ENCODE measurements around the gene ZDHHC18.
"Not testable (repeated sequence)": the region's sequence is repeated elsewhere in the genome, so short reads cannot be mapped to it uniquely, and the experiment has no call there.

ZDHHC18 gene

DNA sequence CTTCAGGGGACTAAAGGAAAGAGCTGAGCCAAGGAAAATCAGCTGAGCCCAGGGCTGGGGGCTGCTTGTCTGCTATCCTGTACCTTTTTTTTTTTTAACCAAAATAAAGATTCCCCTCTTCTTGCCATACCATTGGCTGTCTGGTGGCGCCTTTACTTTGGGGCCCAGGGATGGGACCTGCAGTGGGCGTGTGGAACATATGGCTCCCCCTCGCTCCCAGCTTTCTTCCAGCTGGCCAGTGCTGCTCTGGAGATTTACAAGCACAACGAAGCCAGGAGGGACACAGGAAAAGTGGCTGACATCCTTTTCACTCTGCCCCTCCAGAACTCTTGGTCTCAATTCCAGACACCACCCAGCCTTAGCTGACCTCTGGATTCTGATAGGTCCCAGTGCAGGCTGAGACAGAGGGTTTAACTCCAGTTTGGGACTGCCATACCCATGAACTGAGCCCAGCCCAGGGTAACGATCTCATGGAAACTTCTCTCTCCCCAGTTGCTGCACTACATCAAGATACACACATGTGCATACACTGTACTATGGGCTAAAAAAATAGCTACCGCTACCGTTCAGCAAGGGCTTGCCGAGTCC, 31.1 kb downstream of the ZDHHC18 start:
- no peak for DNase-seq (ENCODE audit: low read depth in 2 of 2, low spot score in 1 of 2)

DNA sequence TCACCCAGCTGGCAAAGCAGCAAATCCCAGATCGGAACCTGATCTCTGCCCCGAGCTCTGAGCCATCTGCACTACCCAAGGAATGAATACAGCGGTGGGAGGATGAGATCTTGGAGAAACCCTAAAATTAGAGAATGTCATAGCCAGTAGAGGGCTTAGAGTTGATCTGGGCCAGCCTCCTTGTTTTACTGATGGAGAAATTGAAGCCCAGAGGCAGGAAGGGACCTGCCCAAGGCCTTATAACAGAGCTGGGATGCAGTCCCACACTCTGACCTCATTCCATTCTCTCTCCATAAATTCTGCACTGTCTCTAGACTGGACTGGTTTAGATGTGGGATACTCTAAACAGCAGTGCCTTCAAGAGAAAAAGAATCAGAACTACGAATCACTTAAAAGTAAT, 31.7 kb downstream of the ZDHHC18 start:
- DNase-seq (ENCODE audit: low read depth in 2 of 2, low spot score in 1 of 2) = no peak

DNA sequence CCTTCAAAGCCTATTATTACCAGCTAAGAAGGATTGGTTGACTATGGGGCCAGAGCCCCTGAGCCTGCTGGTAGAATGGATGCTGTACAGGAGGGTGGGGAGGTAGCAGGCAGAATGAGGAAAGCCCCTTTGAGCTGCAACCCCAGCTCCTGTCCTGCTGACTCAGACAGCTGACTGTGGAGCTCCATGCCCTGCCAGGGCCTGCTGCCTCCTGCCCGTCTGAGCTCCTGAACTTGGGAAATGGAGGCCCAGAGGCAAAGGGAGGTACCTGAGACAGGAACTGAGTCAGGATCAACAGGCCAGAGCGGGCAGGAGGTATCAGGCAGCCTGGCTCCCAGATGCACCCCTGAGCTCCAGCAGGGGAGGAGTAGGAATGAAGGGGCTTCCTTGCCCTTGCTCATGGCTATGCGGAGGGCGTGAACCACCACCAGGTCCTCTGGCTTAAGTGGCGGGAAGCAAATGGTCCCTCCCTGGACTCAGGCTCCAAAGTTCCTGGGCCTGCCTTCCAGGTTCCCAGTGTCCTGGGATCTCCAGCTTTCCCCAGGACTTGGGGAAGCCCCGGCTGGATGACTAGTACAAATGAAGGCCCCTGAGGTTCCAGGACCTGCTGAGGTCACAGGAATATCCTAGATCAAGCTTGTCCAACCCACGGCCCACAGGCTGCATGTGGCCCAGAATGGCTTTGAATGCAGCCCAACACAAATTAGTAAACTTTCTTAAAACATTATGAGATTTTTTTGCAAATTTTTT, 32.6 kb downstream of the ZDHHC18 start:
- DNase-seq (ENCODE audit: low read depth in 2 of 2, low spot score in 1 of 2) = no peak

DNA sequence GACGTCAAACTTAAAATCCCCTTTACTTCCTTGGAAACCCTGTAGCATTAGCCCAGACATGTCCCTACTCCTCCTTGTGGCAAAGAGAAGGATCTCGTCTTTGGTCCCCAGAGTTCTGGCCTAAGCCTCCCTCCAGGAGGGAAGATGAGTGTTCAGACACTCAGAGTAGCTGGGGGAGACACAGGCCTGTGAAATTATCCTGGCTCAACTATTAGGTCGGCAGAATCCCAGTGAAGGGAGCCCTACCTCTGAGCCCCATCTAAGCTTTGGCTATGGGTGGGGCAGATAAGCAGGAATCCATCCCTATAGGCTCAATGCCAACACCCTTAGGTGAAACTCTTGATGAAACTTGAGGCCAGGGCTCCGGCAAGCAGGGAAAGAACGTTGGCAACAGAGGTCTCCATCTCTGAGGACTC, 34.8 kb downstream of the ZDHHC18 start:
- DNase-seq (ENCODE audit: low read depth in 2 of 2, low spot score in 1 of 2) = no peak

DNA sequence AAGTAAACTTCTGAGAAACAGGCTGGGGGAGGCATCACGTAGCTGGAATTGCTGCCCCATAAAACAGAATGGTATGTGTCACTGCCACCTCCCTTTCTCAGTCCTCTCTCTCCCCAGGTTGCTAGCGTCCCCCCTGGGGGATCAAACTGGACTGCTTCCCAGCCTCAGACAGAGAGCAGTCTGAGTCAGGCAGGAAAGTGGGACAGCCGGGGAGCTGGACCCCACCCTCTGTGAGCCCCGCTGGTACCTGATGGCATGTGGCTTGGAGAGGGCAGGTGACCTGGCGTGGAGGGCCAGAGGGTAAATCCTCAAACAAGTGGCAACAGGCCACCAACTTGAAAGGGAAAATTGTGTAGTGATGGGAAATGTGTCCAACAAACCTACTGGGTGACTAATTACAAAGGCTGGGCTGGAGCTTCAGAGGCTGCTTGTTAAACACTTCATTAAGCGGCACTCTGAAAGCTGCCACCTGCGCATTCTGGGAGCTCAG, 35.4 kb downstream of the ZDHHC18 start:
- no peak for DNase-seq (ENCODE audit: low read depth in 2 of 2, low spot score in 1 of 2)

DNA sequence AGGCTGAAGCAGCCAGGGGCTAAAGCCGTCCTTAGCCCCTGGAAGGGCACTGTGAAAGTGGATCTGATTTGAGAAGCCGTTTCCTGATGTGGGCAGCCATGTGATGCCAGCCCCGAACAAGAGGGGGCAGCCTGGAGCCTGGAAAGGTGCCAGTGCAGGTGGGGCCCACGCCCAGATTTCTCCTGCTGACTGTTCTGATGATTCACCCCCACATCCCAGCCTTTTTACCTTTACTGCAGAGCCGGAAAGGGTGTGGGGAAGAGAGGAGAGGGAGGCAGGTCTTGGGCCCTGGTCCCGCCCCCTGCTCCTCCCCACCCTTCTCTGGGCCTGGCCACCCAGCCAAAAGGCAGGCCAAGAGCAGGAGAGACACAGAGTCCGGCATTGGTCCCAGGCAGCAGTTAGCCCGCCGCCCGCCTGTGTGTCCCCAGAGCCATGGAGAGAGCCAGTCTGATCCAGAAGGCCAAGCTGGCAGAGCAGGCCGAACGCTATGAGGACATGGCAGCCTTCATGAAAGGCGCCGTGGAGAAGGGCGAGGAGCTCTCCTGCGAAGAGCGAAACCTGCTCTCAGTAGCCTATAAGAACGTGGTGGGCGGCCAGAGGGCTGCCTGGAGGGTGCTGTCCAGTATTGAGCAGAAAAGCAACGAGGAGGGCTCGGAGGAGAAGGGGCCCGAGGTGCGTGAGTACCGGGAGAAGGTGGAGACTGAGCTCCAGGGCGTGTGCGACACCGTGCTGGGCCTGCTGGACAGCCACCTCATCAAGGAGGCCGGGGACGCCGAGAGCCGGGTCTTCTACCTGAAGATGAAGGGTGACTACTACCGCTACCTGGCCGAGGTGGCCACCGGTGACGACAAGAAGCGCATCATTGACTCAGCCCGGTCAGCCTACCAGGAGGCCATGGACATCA, 36.5 kb downstream of the ZDHHC18 start, which contains the start of gene SFN:
TSS of gene SFN (plus strand) at position 369 of the 904 bp plus-strand sequence. CDS start at position 433, 64 bp downstream.
- no peak for DNase-seq (ENCODE audit: low read depth in 2 of 2, low spot score in 1 of 2)

DNA sequence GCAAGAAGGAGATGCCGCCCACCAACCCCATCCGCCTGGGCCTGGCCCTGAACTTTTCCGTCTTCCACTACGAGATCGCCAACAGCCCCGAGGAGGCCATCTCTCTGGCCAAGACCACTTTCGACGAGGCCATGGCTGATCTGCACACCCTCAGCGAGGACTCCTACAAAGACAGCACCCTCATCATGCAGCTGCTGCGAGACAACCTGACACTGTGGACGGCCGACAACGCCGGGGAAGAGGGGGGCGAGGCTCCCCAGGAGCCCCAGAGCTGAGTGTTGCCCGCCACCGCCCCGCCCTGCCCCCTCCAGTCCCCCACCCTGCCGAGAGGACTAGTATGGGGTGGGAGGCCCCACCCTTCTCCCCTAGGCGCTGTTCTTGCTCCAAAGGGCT, 37.2 kb downstream of the ZDHHC18 start:
- no peak for DNase-seq (ENCODE audit: low read depth in 2 of 2, low spot score in 1 of 2)

DNA sequence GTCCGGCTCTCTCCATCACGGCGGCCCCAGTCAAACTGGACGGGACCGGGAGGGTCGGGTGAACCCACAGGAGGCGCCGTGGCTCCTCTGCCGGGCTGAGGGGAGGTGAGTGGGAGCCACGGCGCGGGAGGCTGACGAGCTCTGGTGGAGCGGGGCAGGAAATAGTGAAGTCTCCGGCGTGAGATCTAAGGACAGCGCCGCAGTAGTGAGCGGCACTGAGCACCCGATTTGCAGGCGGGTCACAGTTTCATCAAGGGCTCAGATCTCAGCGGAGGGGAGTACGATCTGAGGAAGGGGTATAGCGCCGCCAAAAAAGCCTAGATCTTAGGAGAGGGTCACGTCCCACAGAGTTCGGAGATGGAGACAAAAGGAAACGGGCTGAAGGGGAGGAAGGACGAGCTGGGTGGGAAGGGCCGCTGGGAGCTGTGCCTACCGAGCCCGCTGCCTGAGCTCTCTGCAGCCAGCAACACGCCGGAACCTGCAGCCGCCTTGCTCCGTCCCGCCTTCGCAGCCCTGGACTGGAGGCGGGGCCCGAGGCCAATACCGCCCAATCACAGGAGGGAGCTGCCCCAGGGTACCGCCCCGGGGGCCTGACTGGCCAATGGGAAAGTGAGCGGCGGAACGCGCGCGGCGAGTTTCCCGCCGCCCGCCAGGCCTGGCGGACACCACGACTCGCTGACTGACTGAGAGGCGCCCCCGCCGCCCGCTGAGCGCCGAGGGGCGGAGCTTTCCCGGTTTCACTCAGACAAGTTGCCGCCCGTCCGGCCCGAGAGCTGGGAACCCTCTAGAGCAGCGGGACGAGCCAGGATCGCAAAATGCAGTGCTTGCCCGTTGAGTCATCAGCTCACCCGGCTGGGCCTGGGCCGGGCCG, 38.4 kb downstream of the ZDHHC18 start:
- peak; percentile 69 to 89 for DNase-seq (ENCODE audit: low read depth in 2 of 2, low spot score in 1 of 2)

DNA sequence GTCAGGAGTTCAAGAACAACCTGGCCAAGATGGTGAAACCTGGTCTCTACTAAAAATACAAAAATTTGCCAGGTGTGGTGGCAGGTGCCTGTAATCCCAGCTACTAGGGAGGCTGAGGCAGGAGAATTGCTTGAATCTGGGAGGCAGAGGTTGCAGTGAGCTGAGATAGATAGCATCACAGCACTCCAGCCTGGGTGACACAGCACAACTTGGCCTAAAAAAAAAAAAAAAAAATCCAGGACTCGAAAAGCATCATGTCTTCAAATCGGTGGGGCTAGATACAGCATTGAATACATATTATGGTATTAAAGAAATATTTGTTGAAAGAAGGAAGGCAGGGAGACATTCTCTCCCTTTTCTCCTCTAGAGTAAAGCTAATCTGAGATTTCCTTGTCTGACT, 46.6 kb downstream of the ZDHHC18 start:
- not testable (repeated sequence) for DNase-seq (ENCODE audit: low read depth in 2 of 2, low spot score in 1 of 2)

DNA sequence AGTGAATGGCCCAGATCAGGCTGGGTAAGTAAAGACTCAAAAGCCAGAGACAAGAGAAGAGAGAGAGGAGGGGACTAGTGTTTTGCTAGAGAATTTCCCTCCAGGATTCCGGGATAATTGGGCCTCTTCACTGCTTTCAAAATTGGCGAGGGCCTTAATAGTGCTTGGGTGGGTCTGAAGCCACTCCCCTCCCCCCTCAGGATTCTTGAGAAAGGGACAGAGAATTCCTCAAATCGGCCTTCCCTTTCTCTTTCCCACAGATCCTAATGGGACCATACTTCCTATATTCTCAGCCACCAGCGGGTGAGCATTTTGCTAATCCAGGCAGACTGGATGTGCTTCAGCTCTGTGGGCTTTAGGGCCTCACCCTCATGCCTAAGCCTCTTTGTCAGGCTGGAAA, 48.4 kb downstream of the ZDHHC18 start:
- no peak for DNase-seq (ENCODE audit: low read depth in 2 of 2, low spot score in 1 of 2)

DNA sequence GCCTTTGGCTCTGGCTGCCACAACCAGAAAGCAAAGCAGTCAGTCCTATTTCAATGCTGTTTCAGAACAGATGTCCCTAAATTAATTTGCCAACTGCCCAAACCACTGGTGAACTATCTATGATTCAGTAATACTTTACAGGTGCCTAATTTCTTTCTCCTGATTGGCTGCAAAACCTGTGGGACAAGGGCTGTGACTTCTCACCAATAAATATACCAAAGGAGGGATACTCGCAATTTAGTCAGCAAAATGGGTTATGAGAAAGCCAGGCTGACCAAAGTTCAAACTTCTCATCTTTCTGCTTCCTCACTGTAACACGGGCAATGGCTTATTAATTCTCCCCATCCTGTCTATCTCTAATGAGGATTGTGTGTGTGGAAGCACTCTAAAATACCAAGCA, 50.8 kb downstream of the ZDHHC18 start:
- no peak for DNase-seq (ENCODE audit: low read depth in 2 of 2, low spot score in 1 of 2)

DNA sequence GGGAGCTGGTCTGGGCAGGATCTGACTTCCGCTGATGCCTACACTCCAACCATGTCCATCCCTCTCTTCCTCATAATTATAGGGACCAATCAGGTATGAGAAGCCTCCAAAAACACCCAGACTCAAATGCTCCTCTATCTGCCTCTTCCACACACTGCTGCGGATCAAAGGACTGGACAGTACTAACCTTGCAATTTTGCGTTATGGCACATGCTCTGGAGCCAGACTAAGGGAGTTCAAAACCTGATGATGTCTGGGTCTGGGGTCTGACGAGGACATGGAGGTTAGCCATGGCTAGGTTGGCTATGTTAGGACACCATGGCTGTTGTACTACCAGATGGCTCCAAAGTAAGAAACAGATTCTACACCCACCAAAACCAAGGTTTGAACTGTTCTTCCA, 53.3 kb downstream of the ZDHHC18 start:
- no peak for DNase-seq (ENCODE audit: low read depth in 2 of 2, low spot score in 1 of 2)

DNA sequence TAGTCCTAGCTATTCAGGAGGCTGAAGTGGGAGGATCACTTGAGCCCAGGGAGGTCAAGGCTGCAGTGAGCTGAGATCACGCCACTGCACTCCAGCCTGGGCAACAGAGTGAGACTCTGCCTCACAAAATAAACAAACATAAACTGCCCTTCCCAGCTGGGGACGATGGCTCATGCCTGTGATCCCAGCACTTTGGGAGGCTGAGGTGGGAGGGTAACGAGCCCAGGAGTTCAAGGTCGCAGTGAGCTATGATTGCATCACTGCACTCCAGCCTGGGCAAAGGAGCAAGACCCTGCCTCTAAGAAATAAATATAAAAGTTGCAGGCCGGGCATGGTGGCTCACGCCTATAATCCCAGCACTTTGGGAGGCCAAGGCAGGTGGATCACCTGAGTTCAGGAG, 55.1 kb downstream of the ZDHHC18 start:
- DNase-seq (ENCODE audit: low read depth in 2 of 2, low spot score in 1 of 2) = not testable (repeated sequence)

DNA sequence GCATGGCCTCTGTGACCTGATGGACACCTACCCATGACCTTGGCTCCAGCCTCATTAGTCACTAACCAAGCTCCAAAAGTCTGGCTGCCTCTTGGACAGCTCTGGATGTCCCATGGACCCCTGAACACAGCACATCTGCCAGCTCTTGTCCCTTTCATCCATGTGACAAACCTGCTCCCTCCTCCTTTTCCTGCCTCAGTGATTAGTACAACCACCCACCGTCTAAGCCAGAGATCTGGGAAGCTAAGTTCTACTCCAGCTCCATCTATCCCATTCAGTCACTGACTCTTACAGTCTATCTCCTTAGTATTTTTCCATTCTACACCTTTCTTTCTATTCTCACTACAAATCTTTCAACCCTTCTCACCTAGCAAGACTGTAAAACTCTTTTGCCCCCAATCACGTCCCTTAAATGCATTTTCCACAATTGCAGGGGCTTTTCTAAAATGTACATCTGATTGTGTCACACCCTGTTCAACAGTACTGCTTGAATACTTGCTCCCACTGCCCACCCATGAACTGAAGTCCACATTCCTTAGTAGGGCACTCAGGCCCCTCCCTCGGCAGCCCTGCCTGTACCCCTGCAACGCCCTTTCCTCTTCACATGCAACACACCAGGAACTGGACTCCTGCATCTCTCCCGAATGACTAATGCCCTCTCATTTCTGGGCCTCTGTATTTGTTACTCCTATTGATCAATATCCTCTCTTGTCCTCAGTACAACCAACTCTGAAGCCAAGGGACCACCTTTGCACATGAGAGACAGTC, 56.4 kb downstream of the ZDHHC18 start:
- DNase-seq (ENCODE audit: low read depth in 2 of 2, low spot score in 1 of 2) = no peak

DNA sequence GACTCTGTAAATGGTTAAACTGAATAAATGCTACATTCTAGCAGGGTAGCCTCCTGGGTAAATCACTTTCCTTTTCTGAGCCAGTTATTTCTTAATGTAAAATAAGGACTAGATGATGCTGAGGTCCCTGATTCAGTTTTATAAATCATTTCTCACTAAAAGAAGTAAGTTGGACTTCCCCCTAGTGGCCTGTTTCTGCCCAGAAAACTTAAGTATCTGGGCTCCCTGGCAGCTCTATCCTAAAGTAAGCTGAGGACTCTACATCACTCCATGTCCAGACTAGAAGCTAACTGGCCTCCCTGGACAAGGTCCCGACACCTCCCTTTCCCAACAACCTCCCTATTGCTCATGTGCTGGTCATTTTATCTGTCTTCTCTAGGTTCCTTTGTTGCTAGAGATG, 60.6 kb downstream of the ZDHHC18 start:
- DNase-seq (ENCODE audit: low read depth in 2 of 2, low spot score in 1 of 2) = no peak

DNA sequence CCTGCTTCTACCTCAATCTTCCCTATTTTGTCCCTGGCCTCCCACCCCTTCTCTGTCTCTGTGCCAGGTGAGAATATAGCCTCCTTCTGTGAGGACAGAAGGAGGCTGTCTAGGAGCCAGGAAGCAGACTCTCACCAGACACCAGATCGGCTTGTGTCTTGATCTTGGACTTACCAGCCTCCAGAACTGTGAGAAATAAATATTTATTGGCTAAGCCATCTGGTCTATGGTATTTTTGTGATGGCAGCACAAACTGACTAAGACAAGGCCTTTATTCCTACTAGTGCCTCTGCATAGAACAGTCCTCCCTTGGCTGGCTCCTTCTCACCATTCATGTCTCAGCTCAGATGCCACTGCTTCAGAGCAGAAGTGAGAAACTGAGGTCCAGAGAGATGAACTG, 61.7 kb downstream of the ZDHHC18 start:
- no peak for DNase-seq (ENCODE audit: low read depth in 2 of 2, low spot score in 1 of 2)

DNA sequence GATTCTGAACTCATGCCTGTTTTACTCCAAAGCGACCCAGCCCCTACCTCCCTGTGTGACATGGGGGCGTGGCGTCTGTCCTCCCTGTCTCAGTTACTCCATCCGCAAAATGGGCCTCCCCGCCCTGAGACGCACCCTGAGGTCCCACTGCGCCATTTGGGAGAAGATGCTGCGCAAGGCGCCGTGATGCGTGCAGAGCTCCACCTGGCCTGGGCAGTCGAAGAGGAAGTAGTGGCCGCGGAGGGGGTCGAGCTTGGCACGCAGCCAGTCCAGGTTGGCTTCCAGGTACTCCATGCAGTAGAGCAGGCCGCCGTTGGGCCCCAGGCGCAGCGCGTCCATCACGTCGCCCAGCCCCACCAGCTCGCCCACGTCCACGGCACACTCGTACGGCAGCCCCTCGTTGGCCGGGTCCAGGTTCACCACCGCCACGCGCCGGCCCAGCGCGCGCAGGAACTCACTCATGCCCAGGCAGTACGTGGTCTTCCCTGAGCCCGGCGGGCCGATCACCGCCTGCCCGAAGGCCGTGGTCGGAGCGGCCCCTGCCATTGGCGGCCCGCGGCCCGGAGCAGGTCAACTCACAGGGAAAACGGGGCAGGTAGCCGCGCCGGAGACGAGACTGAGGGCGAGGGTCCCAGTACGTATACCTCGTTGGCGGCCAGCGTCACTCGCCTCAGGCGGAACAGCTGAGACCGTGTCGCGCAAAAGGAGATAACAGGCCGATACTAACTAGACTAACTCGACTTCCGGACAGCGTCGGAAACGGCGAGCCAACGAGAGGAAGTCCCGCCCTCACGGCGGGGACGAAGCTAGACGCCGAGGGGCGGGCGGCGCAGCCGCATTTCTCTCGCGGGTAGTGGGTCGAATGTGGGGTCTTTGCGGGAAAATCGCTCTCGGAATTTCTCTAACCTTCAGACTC, 63.3 kb downstream of the ZDHHC18 start, which contains the start of gene GPN2:
TSS of gene GPN2 (minus strand) at position 733 of the 916 bp plus-strand sequence. CDS start at position 546, 187 bp downstream.
- DNase-seq (ENCODE audit: low read depth in 2 of 2, low spot score in 1 of 2) = peak; percentile 49 to 59

DNA sequence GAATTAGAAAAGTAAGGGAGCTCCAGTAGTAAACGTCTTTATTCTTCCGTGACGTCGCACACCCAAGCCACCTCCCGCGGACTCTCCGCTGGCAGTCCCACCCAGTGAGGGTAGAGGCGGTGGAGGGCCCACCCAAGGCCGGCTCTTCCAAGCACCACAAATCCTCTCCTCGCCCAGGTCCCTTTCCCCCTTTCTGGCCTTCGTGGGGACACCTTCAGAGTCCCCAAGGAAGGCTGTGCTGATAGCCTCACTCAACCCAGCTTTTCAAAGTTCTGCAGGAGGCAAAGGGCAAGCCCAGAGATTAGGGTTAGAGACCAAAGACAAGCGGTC, 63.9 kb downstream of the ZDHHC18 start:
- DNase-seq (ENCODE audit: low read depth in 2 of 2, low spot score in 1 of 2) = no peak

DNA sequence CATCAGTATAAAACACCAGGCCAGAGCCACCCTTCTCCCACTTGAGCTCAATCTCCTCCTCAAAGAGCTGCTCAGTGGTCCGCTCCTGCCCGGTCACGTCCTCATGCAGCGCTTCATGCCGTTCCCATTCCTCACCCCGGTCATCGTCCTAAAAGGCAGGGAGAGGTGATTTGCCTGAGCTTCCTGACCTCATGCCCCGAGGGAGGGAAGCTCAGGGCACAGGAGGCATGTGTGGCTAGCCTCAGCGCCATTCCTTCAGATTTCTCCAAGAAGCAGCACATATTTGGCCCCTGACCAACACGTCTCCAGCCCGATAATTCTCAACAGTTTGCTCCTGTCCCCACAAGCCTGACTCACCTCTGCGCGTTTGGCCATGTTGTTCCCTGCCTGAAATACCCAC, 67.8 kb downstream of the ZDHHC18 start:
- DNase-seq (ENCODE audit: low read depth in 2 of 2, low spot score in 1 of 2) = no peak

Data from stimulated activated CD8-positive, alpha-beta memory T cell treated with anti-CD3 and anti-CD28 coated beads, Interleukin-4, amount 100 ng/mL, for 4 hours (primary cell).